ENCODE measurements around the gene GBE1.

GBE1 gene

DNA sequence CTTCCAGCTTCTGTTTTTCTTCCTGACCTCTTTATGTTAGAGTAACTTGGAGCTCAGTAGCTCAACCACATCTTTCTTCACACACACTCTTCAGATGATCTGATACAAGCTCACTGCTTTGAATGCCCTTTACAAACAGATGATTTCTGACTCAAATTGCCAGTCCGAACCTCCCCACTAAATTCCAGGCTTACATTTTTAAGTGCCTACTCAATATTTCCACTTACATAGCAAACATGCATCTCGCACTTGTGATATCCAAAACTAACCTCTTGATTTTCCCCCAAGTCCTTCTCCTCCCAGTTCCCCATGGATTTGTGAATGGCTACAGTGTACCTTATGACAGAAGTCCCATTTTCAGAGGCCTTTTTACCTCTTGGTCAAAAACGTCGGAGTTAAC lies 139.1 kb downstream of the GBE1 start:
- TF ChIP-seq POLR2AphosphoS5 (IDR thresholded peaks at IDR 0.05; ENCODE audit: low read depth) (no peak), SPI1 (IDR thresholded peaks at IDR 0.05; ENCODE audit: borderline replicate concordance, low read depth) (no peak), GABPA (IDR thresholded peaks at IDR 0.05; ENCODE audit: low read depth) (no peak)
- TF ChIP-seq, protein P1, sequence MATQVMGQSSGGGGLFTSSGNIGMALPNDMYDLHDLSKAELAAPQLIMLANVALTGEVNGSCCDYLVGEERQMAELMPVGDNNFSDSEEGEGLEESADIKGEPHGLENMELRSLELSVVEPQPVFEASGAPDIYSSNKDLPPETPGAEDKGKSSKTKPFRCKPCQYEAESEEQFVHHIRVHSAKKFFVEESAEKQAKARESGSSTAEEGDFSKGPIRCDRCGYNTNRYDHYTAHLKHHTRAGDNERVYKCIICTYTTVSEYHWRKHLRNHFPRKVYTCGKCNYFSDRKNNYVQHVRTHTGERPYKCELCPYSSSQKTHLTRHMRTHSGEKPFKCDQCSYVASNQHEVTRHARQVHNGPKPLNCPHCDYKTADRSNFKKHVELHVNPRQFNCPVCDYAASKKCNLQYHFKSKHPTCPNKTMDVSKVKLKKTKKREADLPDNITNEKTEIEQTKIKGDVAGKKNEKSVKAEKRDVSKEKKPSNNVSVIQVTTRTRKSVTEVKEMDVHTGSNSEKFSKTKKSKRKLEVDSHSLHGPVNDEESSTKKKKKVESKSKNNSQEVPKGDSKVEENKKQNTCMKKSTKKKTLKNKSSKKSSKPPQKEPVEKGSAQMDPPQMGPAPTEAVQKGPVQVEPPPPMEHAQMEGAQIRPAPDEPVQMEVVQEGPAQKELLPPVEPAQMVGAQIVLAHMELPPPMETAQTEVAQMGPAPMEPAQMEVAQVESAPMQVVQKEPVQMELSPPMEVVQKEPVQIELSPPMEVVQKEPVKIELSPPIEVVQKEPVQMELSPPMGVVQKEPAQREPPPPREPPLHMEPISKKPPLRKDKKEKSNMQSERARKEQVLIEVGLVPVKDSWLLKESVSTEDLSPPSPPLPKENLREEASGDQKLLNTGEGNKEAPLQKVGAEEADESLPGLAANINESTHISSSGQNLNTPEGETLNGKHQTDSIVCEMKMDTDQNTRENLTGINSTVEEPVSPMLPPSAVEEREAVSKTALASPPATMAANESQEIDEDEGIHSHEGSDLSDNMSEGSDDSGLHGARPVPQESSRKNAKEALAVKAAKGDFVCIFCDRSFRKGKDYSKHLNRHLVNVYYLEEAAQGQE (IDR thresholded peaks at IDR 0.05; ENCODE audit: insufficient replicate concordance, low read depth), result no peak
- TF ChIP-seq, protein P2, sequence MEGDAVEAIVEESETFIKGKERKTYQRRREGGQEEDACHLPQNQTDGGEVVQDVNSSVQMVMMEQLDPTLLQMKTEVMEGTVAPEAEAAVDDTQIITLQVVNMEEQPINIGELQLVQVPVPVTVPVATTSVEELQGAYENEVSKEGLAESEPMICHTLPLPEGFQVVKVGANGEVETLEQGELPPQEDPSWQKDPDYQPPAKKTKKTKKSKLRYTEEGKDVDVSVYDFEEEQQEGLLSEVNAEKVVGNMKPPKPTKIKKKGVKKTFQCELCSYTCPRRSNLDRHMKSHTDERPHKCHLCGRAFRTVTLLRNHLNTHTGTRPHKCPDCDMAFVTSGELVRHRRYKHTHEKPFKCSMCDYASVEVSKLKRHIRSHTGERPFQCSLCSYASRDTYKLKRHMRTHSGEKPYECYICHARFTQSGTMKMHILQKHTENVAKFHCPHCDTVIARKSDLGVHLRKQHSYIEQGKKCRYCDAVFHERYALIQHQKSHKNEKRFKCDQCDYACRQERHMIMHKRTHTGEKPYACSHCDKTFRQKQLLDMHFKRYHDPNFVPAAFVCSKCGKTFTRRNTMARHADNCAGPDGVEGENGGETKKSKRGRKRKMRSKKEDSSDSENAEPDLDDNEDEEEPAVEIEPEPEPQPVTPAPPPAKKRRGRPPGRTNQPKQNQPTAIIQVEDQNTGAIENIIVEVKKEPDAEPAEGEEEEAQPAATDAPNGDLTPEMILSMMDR (IDR thresholded peaks at IDR 0.05; ENCODE audit: insufficient read depth, low read length), result no peak
- no peak for DNase-seq (ENCODE audit: low read depth in 1 of 2, low spot score in 1 of 2)
- Histone ChIP-seq H3K4me3 (replicated peaks; ENCODE audit: insufficient read depth, low read length) (no peak overlapping the region), H3K27ac (replicated peaks) (no peak overlapping the region), H3K27me3 (ENCODE audit: insufficient read depth, poor library complexity, severe bottlenecking) (no peaks in the 10 kb centered on the region)

DNA sequence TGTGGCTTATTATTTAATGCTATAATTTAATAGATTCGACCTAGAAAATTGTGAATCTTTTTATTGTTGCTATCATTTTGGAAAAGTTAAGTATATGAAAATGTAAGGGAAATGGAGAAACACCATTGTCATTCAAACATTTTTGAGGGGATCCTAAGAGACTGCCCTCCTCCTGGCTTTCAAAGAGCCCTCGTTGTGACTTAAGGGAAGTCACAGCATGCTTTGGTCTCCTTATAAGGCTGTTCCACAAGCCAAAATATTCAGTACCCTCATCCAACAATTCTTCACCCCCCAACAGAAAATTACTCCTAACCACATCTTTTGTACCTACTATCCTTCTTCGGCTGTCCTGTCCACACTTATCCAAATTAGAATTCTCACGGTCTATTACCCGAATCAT lies 140.2 kb downstream of the GBE1 start:
- Histone ChIP-seq H3K27ac (replicated peaks) (no peak overlapping the region), H3K27me3 (ENCODE audit: insufficient read depth, poor library complexity, severe bottlenecking) (no peaks in the 10 kb centered on the region), H3K4me3 (replicated peaks; ENCODE audit: insufficient read depth, low read length) (no peak overlapping the region)
- TF ChIP-seq POLR2AphosphoS5 (IDR thresholded peaks at IDR 0.05; ENCODE audit: low read depth) (no peak), GABPA (IDR thresholded peaks at IDR 0.05; ENCODE audit: low read depth) (no peak), SPI1 (IDR thresholded peaks at IDR 0.05; ENCODE audit: borderline replicate concordance, low read depth) (no peak)
- TF ChIP-seq, protein P1 (IDR thresholded peaks at IDR 0.05; ENCODE audit: insufficient replicate concordance, low read depth), result no peak
- TF ChIP-seq, protein P2 (IDR thresholded peaks at IDR 0.05; ENCODE audit: insufficient read depth, low read length), result no peak
- DNase-seq (ENCODE audit: low read depth in 1 of 2, low spot score in 1 of 2), result no peak

DNA sequence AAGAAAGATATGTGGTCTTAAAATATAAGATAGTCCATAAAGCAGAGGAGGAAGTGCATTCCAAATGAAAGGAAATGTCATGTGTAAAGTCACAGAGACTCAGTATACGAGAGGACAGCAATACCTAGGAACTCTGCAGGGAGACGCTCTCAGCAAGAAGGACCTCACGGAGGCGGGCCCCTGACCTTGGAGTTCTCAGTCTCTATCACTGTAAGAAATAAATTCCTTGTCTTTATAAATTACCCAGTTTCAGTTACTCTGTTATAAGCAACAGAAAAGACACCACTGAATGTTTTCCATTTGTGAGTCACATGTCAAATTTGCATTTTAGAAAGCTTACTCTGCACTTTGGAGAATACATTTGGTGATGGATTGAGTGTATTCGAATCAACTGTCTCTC lies 140.6 kb downstream of the GBE1 start:
- Histone ChIP-seq H3K27me3 (ENCODE audit: insufficient read depth, poor library complexity, severe bottlenecking) (no peaks in the 10 kb centered on the region), H3K27ac (replicated peaks) (no peak overlapping the region), H3K4me3 (replicated peaks; ENCODE audit: insufficient read depth, low read length) (no peak overlapping the region)
- DNase-seq (ENCODE audit: low read depth in 1 of 2, low spot score in 1 of 2), result no peak
- TF ChIP-seq POLR2AphosphoS5 (IDR thresholded peaks at IDR 0.05; ENCODE audit: low read depth) (no peak), SPI1 (IDR thresholded peaks at IDR 0.05; ENCODE audit: borderline replicate concordance, low read depth) (no peak), GABPA (IDR thresholded peaks at IDR 0.05; ENCODE audit: low read depth) (no peak)
- TF ChIP-seq, protein P2 (IDR thresholded peaks at IDR 0.05; ENCODE audit: insufficient read depth, low read length), result no peak
- TF ChIP-seq, protein P1 (IDR thresholded peaks at IDR 0.05; ENCODE audit: insufficient replicate concordance, low read depth), result no peak
